Activated CD8-positive, alpha-beta T cell treated with anti-CD3 and anti-CD28 coated beads, Interleukin-2, amount 10 ng/mL, durations not matched to agents 7 days and 5 days (primary cell): ENCODE results near the gene TFF1. TPM values are rescaled to one million over a fixed set of nuclear protein-coding genes. Genes with fewer than 3 reads are reported as not detected.
A peak's percentile ranks its signal among the peaks of the same experiment; 100 is the strongest.

Experiments used
- ATAC-seq: fragments of 150-1000 bp; cut with Tn5 transposase; one replicate; pipeline ENCODE4 v1.10.0; 2021; ENCODE audit warnings: moderate library complexity
- CTCF ChIA-PET: fragments of 350-600 bp; sonication (Branson Sonifier 250); formaldehyde crosslinking; loops from one replicate; lab custom pipeline; 2021; ENCODE audit warnings: antibody characterized with exemption; lab: Charles Lee
- POLR2A ChIA-PET: fragments of 350-600 bp; sonication (Branson Sonifier 250); formaldehyde crosslinking; loops from one replicate; lab custom pipeline; 2021; ENCODE audit warnings: antibody characterized with exemption; lab: Charles Lee
- DNase-seq: peaks from one replicate; pipeline ENCODE4 v3.0.0-alpha.2; 2020
- H3K27ac Mint-ChIP-seq: one replicate; pipeline ENCODE4 v1.8.0; 2021; ENCODE audit warnings: mild to moderate bottlenecking, mixed read lengths
- H3K27me3 Mint-ChIP-seq: one replicate; pipeline ENCODE4 v1.8.0; 2021; ENCODE audit warnings: low read depth, mixed read lengths
- H3K36me3 Mint-ChIP-seq: one replicate; pipeline ENCODE4 v1.8.0; 2021; ENCODE audit warnings: low read depth, mixed read lengths
- H3K4me1 Mint-ChIP-seq: one replicate; pipeline ENCODE4 v1.8.0; 2021; ENCODE audit warnings: low read depth, mixed read lengths
- H3K4me3 Mint-ChIP-seq: one replicate; pipeline ENCODE4 v1.8.0; 2021; ENCODE audit warnings: mild to moderate bottlenecking, mixed read lengths
- H3K9me3 Mint-ChIP-seq: one replicate; pipeline ENCODE4 v1.8.0; 2022; ENCODE audit warnings: mixed read lengths; ENCODE audit not compliant: insufficient read depth
- total RNA-seq, 2 experiments: library from RNA; stranded (reverse); gene quantifications; one replicate each; pipeline ENCODE4 v1.2.3, GENCODE V29; 2021

The TFF1 gene
- total RNA-seq, 2 experiments from 2014 or later: not detected

DNA sequence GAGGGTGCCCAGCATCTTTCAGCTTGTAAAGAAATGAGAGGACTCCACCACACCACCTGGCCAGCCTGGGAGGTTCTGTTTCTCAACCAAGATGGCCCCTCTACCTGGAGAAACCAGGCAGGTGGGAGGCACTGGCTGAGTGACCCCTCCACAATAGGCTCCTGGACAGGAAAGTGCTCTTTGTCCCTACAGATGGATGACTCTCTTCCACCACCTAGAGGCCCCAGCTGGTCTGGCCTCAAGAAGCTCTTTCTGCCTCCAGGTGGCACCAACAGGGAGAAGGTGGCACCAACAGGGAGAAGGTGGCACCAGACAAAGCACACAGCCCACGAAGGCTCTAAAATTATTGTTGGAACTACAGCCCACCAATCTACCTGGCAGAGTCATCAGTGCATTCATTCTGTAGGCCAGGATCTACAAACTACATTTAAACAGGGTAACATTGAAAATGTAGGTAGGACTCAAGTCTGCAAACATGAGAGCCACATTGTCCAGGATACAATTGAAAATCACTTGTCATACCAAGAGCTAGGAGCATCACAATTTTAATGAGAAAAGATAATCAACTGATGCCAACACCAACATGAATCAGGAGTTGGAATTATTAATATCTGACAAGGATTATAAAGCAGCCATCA is 15.1 kb upstream of the TFF1 start:
- CTCF ChIA-PET: interaction anchor here (0.6 to 3.2 kb wide), 25 partner anchors 11 to 264 kb away, joined by 3 to 35 read pairs (median 4); partner anchors contain the start of genes TFF1 and UBASH3A
- POLR2A ChIA-PET: interaction anchor here (1.3 kb wide), 1 partner anchor 22 kb away, joined by 10 read pairs; the partner anchor contains the start of gene UBASH3A
- no peak overlapping the region for H3K27ac Mint-ChIP-seq
- peaks cover 25% of the 10 kb centered on the region for H3K4me1 Mint-ChIP-seq
- H3K36me3 Mint-ChIP-seq: peaks cover 28% of the 10 kb centered on the region
- H3K27me3 Mint-ChIP-seq: no peaks in the 10 kb centered on the region
- ATAC-seq: peak; percentile 58
- DNase-seq: peak; percentile 45
- peaks cover 8% of the 10 kb centered on the region for H3K9me3 Mint-ChIP-seq
- no peak overlapping the region for H3K4me3 Mint-ChIP-seq

GRCh38 chr21:42379426-42380215 is 13.3 kb upstream of the TFF1 start:
- ChIA-PET POLR2A (no interaction called here), CTCF (interaction anchor here (1.8 to 3.2 kb wide), 2 partner anchors 13 to 19 kb away, joined by 6 to 16 read pairs; no protein-coding TSS in a partner anchor)
- DNase-seq (no peak), ATAC-seq (no peak)
- no peak overlapping the region for H3K4me3 Mint-ChIP-seq
- H3K27ac Mint-ChIP-seq: no peak overlapping the region
- H3K27me3 Mint-ChIP-seq: no peaks in the 10 kb centered on the region
- H3K9me3 Mint-ChIP-seq: peaks cover 8% of the 10 kb centered on the region
- H3K4me1 Mint-ChIP-seq: peaks cover 16% of the 10 kb centered on the region
- H3K36me3 Mint-ChIP-seq: peaks cover 23% of the 10 kb centered on the region

GRCh38 chr21:42378418-42378817 is 12.1 kb upstream of the TFF1 start:
- CTCF ChIA-PET: interaction anchor here (0.9 kb wide), 1 partner anchor 69 kb away, joined by 3 read pairs; no protein-coding TSS in a partner anchor
- H3K36me3 Mint-ChIP-seq: peaks cover 15% of the 10 kb centered on the region

DNA sequence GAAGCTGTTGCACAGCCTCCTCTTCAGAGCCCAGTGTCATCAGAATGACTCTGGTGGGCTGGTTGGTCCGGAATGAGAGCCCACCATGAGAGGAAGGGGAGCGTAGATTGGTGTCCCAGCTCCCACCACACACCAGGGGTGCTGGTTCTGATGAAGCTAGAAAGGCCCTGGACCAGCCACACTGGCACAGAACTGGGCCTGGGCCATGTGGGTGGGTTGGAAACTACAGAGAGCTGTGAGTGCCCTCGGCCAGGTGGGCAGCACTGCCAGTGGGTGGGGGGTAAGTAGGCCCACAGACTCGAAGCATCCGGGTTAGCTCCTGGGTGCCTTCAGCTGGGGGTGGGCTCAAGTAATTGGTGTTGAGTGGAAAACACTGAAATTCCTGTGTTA is 11.6 kb upstream of the TFF1 start:
- peaks cover 8% of the 10 kb centered on the region for H3K9me3 Mint-ChIP-seq
- DNase-seq (no peak), ATAC-seq (no peak)
- H3K4me1 Mint-ChIP-seq: peaks cover 24% of the 10 kb centered on the region
- peaks cover 15% of the 10 kb centered on the region for H3K36me3 Mint-ChIP-seq
- no peak overlapping the region for H3K4me3 Mint-ChIP-seq
- H3K27ac Mint-ChIP-seq: no peak overlapping the region
- H3K27me3 Mint-ChIP-seq: no peaks in the 10 kb centered on the region
- POLR2A ChIA-PET: interaction anchor here (0.6 to 1.1 kb wide), 3 partner anchors 15 to 26 kb away, joined by 3 read pairs; partner anchors contain the start of gene UBASH3A
- CTCF ChIA-PET: interaction anchor here (0.9 kb wide), 1 partner anchor 68 kb away, joined by 3 read pairs; no protein-coding TSS in a partner anchor

More at GRCh38 chr21:42378418-42378817, 12.1 kb upstream of the TFF1 start:
- ATAC-seq (no peak), DNase-seq (no peak)
- Mint-ChIP-seq H3K9me3 (peaks cover 8% of the 10 kb centered on the region), H3K27me3 (no peaks in the 10 kb centered on the region), H3K27ac (no peak overlapping the region), H3K4me1 (peaks cover 20% of the 10 kb centered on the region), H3K4me3 (no peak overlapping the region)
- POLR2A ChIA-PET: interaction anchor here (0.9 to 1.1 kb wide), 2 partner anchors 14 to 25 kb away, joined by 3 read pairs; partner anchors contain the start of gene UBASH3A

- ChIA-PET POLR2A (interaction anchor here (0.6 to 0.9 kb wide), 2 partner anchors 15 to 27 kb away, joined by 3 read pairs; no protein-coding TSS in a partner anchor), CTCF (interaction anchor here (0.9 kb wide), 1 partner anchor 68 kb away, joined by 3 read pairs; no protein-coding TSS in a partner anchor)
- no peak overlapping the region for H3K27ac Mint-ChIP-seq
- peaks cover 8% of the 10 kb centered on the region for H3K9me3 Mint-ChIP-seq
- DNase-seq (no peak), ATAC-seq (no peak)
- peaks cover 10% of the 10 kb centered on the region for H3K36me3 Mint-ChIP-seq
- H3K27me3 Mint-ChIP-seq: no peaks in the 10 kb centered on the region
- H3K4me3 Mint-ChIP-seq: no peak overlapping the region
- H3K4me1 Mint-ChIP-seq: peaks cover 25% of the 10 kb centered on the region
Measured at GRCh38 chr21:42377211-42377950, 11.0 kb upstream of the TFF1 start.

DNA sequence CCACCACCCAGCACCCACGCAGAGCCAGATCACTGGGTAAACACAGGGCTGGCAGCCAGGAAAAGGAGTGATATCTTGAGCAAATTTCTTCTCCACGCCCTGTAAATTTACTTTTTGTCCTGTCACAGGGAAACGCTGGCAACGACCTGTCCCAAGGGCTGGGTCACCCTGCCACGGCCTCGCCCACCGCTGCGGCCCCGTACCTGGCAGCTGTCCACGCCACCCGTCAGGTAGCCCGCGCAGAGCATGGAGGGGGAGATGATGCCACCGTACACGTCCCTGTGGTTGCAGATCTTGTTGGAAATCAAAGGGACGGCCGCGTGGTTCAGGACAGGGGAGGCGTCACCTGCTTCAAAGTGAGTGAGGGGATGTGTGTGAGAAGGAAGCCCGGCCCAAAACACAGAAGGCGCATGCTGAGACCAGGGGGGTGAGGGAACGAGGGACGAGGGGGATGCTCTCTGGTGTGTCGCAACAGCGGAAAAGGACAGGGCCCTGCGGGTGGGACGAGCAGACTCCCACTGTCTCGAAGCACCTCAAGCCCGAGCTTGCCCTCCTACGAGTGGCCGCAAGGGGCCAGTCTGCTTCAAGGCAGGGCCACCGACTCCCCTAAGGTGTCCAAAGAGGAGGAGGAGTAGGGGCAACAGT is 10.1 kb upstream of the TFF1 start:
- Mint-ChIP-seq H3K36me3 (peaks cover 1% of the 10 kb centered on the region), H3K4me3 (no peak overlapping the region), H3K9me3 (peaks cover under 1% of the 10 kb centered on the region), H3K27me3 (no peaks in the 10 kb centered on the region), H3K27ac (no peak overlapping the region), H3K4me1 (peaks cover 23% of the 10 kb centered on the region)
- DNase-seq (no peak), ATAC-seq (no peak)
- POLR2A ChIA-PET: no interaction called here
- CTCF ChIA-PET: no interaction called here

- H3K4me1 Mint-ChIP-seq: peaks cover 22% of the 10 kb centered on the region
- H3K36me3 Mint-ChIP-seq: no peaks in the 10 kb centered on the region
- no peak for ATAC-seq
Measured at GRCh38 chr21:42375966-42376337, 9.6 kb upstream of the TFF1 start.

GRCh38 chr21:42375506-42375905 is 9.2 kb upstream of the TFF1 start:
- ChIA-PET POLR2A (interaction anchor here (1.2 kb wide), 1 partner anchor 46 kb away, joined by 3 read pairs; no protein-coding TSS in a partner anchor), CTCF (interaction anchor here (2.0 kb wide), 1 partner anchor 17 kb away, joined by 5 read pairs; no protein-coding TSS in a partner anchor)
- no peaks in the 10 kb centered on the region for H3K36me3 Mint-ChIP-seq
- ATAC-seq: no peak
- no peak overlapping the region for H3K4me3 Mint-ChIP-seq
- H3K27me3 Mint-ChIP-seq: no peaks in the 10 kb centered on the region
- H3K9me3 Mint-ChIP-seq: no peaks in the 10 kb centered on the region
- DNase-seq: no peak
- H3K27ac Mint-ChIP-seq: no peak overlapping the region
- peaks cover 22% of the 10 kb centered on the region for H3K4me1 Mint-ChIP-seq

More at GRCh38 chr21:42375966-42376337, 9.6 kb upstream of the TFF1 start:
- Mint-ChIP-seq H3K9me3 (no peaks in the 10 kb centered on the region), H3K27me3 (no peaks in the 10 kb centered on the region), H3K4me3 (no peak overlapping the region), H3K27ac (no peak overlapping the region)
- POLR2A ChIA-PET: no interaction called here
- DNase-seq: no peak
- CTCF ChIA-PET: interaction anchor here (2.0 kb wide), 1 partner anchor 17 kb away, joined by 5 read pairs; no protein-coding TSS in a partner anchor

DNA sequence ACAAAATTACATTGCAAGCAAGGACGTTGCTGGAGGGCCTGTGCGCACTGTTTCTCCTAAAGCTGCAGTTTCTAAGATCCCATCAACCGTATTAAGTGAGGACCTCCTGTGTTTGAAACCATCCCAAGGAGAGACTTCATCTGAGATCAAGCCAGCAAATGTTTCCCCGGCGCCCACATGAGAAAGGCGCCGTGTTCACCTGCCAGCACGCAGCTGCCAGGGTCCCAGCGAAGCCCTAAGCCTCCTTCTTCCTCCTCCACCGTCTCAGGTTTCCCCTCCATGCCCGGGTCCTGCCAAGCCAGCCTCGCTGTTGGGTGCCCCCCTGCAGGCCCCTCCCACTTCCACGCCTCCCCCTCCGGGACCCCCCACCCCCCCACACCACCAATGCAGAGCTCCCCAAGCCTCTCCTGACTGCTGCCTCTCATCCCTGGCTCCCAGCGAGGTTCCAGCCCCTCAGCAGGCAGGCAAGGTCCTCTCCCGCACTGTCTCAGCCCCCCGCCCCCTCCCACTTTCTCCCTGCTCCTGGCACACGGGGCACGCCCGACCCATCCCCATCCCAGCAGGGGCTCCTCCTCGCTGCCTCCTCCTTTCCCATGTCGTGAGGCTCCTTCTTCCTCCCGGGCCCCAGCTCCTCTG is 8.6 kb upstream of the TFF1 start:
- DNase-seq: no peak
- Mint-ChIP-seq H3K27me3 (no peaks in the 10 kb centered on the region), H3K27ac (no peak overlapping the region), H3K4me3 (no peak overlapping the region), H3K4me1 (peaks cover 27% of the 10 kb centered on the region), H3K36me3 (no peaks in the 10 kb centered on the region), H3K9me3 (no peaks in the 10 kb centered on the region)
- no peak for ATAC-seq
- ChIA-PET POLR2A (interaction anchor here (0.9 to 2.7 kb wide), 4 partner anchors 14 to 46 kb away, joined by 3 to 20 read pairs (median 4); partner anchors contain the start of gene UBASH3A), CTCF (interaction anchor here (1.6 to 2.0 kb wide), 3 partner anchors 14 to 30 kb away, joined by 3 to 5 read pairs (median 5); no protein-coding TSS in a partner anchor)

- no peaks in the 10 kb centered on the region for H3K27me3 Mint-ChIP-seq
- H3K27ac Mint-ChIP-seq: no peak overlapping the region
- ATAC-seq (no peak), DNase-seq (no peak)
- H3K9me3 Mint-ChIP-seq: no peaks in the 10 kb centered on the region
- CTCF ChIA-PET: interaction anchor here (1.6 to 2.0 kb wide), 3 partner anchors 14 to 30 kb away, joined by 3 to 5 read pairs (median 5); no protein-coding TSS in a partner anchor
- H3K4me1 Mint-ChIP-seq: peaks cover 28% of the 10 kb centered on the region
- POLR2A ChIA-PET: interaction anchor here (0.9 to 2.7 kb wide), 4 partner anchors 13 to 47 kb away, joined by 3 to 20 read pairs (median 4); partner anchors contain the start of gene UBASH3A
- no peaks in the 10 kb centered on the region for H3K36me3 Mint-ChIP-seq
- no peak overlapping the region for H3K4me3 Mint-ChIP-seq
Measured at GRCh38 chr21:42374457-42374856, 8.1 kb upstream of the TFF1 start.
